ENCODE measurements around the gene EPHA10. TPM values are rescaled to one million over a fixed set of nuclear protein-coding genes. Genes with fewer than 3 reads are reported as not detected.
"Not testable (repeated sequence)": the region's sequence is repeated elsewhere in the genome, so short reads cannot be mapped to it uniquely, and the experiment has no call there.

EPHA10 gene
- total RNA-seq, 1 experiment from 2014 or later: not detected

- H3K4me3 ChIP-seq: no peak overlapping the region
- H3K36me3 ChIP-seq: peaks cover 87% of the 10 kb centered on the region
- no peak for DNase-seq
- no peaks in the 10 kb centered on the region for H3K27me3 ChIP-seq
- no peaks in the 10 kb centered on the region for H3K9me3 ChIP-seq
These were observed 59.5 kb downstream of the EPHA10 start for GRCh38 chr1:37705399-37705798.

GRCh38 chr1:37704966-37705365 lies 60.0 kb downstream of the EPHA10 start:
- Histone ChIP-seq H3K27me3 (no peaks in the 10 kb centered on the region), H3K9me3 (no peaks in the 10 kb centered on the region), H3K36me3 (peaks cover 87% of the 10 kb centered on the region), H3K4me3 (no peak overlapping the region)
- DNase-seq: no peak

- no peak for DNase-seq
- no peaks in the 10 kb centered on the region for H3K9me3 ChIP-seq
- peaks cover 83% of the 10 kb centered on the region for H3K36me3 ChIP-seq
- no peak overlapping the region for H3K4me3 ChIP-seq
- no peaks in the 10 kb centered on the region for H3K27me3 ChIP-seq
These were observed 61.9 kb downstream of the EPHA10 start for GRCh38 chr1:37703061-37703460.

- DNase-seq: no peak
- H3K9me3 ChIP-seq: no peaks in the 10 kb centered on the region
- no peak overlapping the region for H3K4me3 ChIP-seq
- H3K36me3 ChIP-seq: peaks cover 82% of the 10 kb centered on the region
- H3K27me3 ChIP-seq: no peaks in the 10 kb centered on the region
These were observed 63.9 kb downstream of the EPHA10 start for GRCh38 chr1:37701051-37701450.

GRCh38 chr1:37699147-37699546 lies 65.8 kb downstream of the EPHA10 start:
- no peak for DNase-seq
- H3K27me3 ChIP-seq: no peaks in the 10 kb centered on the region
- H3K36me3 ChIP-seq: peaks cover 85% of the 10 kb centered on the region

GRCh38 chr1:37697737-37698136 lies 67.2 kb downstream of the EPHA10 start:
- Histone ChIP-seq H3K4me3 (no peak overlapping the region), H3K9me3 (no peaks in the 10 kb centered on the region), H3K36me3 (peaks cover 82% of the 10 kb centered on the region), H3K27me3 (no peaks in the 10 kb centered on the region)
- DNase-seq: no peak

More at GRCh38 chr1:37699147-37699546, 65.8 kb downstream of the EPHA10 start:
- Histone ChIP-seq H3K9me3 (no peaks in the 10 kb centered on the region), H3K4me3 (no peak overlapping the region)

GRCh38 chr1:37697090-37697489 lies 67.8 kb downstream of the EPHA10 start:
- H3K27me3 ChIP-seq: no peaks in the 10 kb centered on the region
- H3K36me3 ChIP-seq: peaks cover 78% of the 10 kb centered on the region
- DNase-seq: no peak
- H3K4me3 ChIP-seq: no peak overlapping the region
- no peaks in the 10 kb centered on the region for H3K9me3 ChIP-seq

GRCh38 chr1:37692834-37693175 lies 72.1 kb downstream of the EPHA10 start:
- Histone ChIP-seq H3K4me3 (peak overlapping the region; percentile 85), H3K36me3 (peaks cover 57% of the 10 kb centered on the region), H3K27me3 (no peaks in the 10 kb centered on the region), H3K9me3 (no peaks in the 10 kb centered on the region)
- peak; percentile 21 for DNase-seq

- H3K36me3 ChIP-seq: peaks cover 55% of the 10 kb centered on the region
- H3K27me3 ChIP-seq: no peaks in the 10 kb centered on the region
- DNase-seq: peak; percentile 98
- H3K9me3 ChIP-seq: no peaks in the 10 kb centered on the region
- H3K4me3 ChIP-seq: peak within 1 kb of the TSS; percentile 85
These were observed 72.7 kb downstream of the EPHA10 start, which contains the start of gene CDCA8 for GRCh38 chr1:37692078-37692833. TSS of gene CDCA8 (plus strand) at chr1:37692516. CDS start at chr1:37692691, 175 bp downstream.

GRCh38 chr1:37691497-37692077 lies 73.3 kb downstream of the EPHA10 start:
- H3K9me3 ChIP-seq: no peaks in the 10 kb centered on the region
- H3K36me3 ChIP-seq: peaks cover 53% of the 10 kb centered on the region
- DNase-seq: peak; percentile 47
- H3K4me3 ChIP-seq: peak overlapping the region; percentile 85
- no peaks in the 10 kb centered on the region for H3K27me3 ChIP-seq

- no peaks in the 10 kb centered on the region for H3K9me3 ChIP-seq
- H3K27me3 ChIP-seq: no peaks in the 10 kb centered on the region
- DNase-seq: no peak
- H3K36me3 ChIP-seq: peaks cover 41% of the 10 kb centered on the region
- peak overlapping the region; percentile 85 for H3K4me3 ChIP-seq
These were observed 76.0 kb downstream of the EPHA10 start for GRCh38 chr1:37688926-37689325.

- not testable (repeated sequence) for DNase-seq, H3K9me3 ChIP-seq, H3K27me3 ChIP-seq, H3K4me3 ChIP-seq
- peaks cover 43% of the 10 kb centered on the region for H3K36me3 ChIP-seq
These were observed 77.2 kb downstream of the EPHA10 start for GRCh38 chr1:37687764-37688163.

GRCh38 chr1:37685722-37686121 lies 79.2 kb downstream of the EPHA10 start:
- H3K4me3 ChIP-seq: no peak overlapping the region
- DNase-seq: no peak
- peaks cover 60% of the 10 kb centered on the region for H3K36me3 ChIP-seq
- H3K9me3 ChIP-seq: no peaks in the 10 kb centered on the region
- H3K27me3 ChIP-seq: no peaks in the 10 kb centered on the region

GRCh38 chr1:37684182-37684581 lies 80.7 kb downstream of the EPHA10 start:
- H3K4me3 ChIP-seq, H3K9me3 ChIP-seq, H3K27me3 ChIP-seq, DNase-seq: not testable (repeated sequence)
- H3K36me3 ChIP-seq: peaks cover 57% of the 10 kb centered on the region

- H3K9me3 ChIP-seq: no peaks in the 10 kb centered on the region
- H3K27me3 ChIP-seq: no peaks in the 10 kb centered on the region
- peak; percentile 50 for DNase-seq
- no peak overlapping the region for H3K4me3 ChIP-seq
- peaks cover 42% of the 10 kb centered on the region for H3K36me3 ChIP-seq
These were observed 82.5 kb downstream of the EPHA10 start for GRCh38 chr1:37682334-37682987.

- Histone ChIP-seq H3K27me3 (no peaks in the 10 kb centered on the region), H3K4me3 (no peak overlapping the region), H3K9me3 (no peaks in the 10 kb centered on the region), H3K36me3 (peaks cover 34% of the 10 kb centered on the region)
- DNase-seq: no peak
These were observed 84.0 kb downstream of the EPHA10 start for GRCh38 chr1:37680933-37681332.

GRCh38 chr1:37677808-37678207 lies 87.1 kb downstream of the EPHA10 start:
- Histone ChIP-seq H3K4me3 (no peak overlapping the region), H3K9me3 (no peaks in the 10 kb centered on the region), H3K27me3 (no peaks in the 10 kb centered on the region), H3K36me3 (peaks cover 18% of the 10 kb centered on the region)
- no peak for DNase-seq

GRCh38 chr1:37677143-37677439 lies 87.8 kb downstream of the EPHA10 start:
- no peaks in the 10 kb centered on the region for H3K9me3 ChIP-seq

More at GRCh38 chr1:37677143-37677439, 87.8 kb downstream of the EPHA10 start:
- DNase-seq: no peak
- Histone ChIP-seq H3K36me3 (peaks cover 13% of the 10 kb centered on the region), H3K27me3 (no peaks in the 10 kb centered on the region), H3K4me3 (no peak overlapping the region)
